Measurements from ENCODE around the gene FAM9C. TPM values are rescaled to one million over a fixed set of nuclear protein-coding genes. Genes with fewer than 3 reads are reported as not detected.

FAM9C gene
- under 1 TPM in 2 of 5 experiments, not detected in 3; 0.16 to 0.19 TPM for total RNA-seq
- not detected for polyA plus RNA-seq
- not detected for total RNA-seq

DNA sequence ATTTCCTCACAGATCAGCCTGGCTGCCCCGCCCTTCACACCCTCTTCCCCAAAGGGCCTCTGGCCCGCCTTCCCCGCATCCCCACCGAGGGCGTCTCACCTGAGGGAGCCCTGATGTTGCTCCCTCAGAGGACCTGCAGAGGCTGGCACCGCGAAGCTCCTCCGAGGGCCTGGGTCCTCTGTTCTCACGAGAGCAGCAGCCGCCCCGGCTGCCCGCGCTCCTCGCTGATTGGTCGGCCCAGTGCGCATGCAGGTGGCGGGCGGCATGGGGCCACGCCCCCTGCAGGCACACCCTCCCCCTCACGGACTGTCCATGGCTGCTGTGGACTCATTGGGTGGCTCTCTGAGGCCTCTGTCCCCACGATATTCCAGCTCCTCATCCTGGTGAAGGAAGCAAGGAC lies at the start of gene FAM9C:
TSS of gene FAM9C (minus strand) at position 180 of the 400 bp plus-strand sequence. CDS start 831 bp downstream, outside the sequence.
- Histone ChIP-seq H3K9me3 (ENCODE audit: control insufficient read depth in 2 of 3, low read length in 3 of 3) (no peaks in the 10 kb centered on the region), H3K27me3 (ENCODE audit: control insufficient read depth in 2 of 2, insufficient read depth in 2 of 2, low read length in 2 of 2) (no peaks in the 10 kb centered on the region), H3K27ac (ENCODE audit: low read depth, low read length) (no peak within 1 kb of the TSS), H3K36me3 (ENCODE audit: control insufficient read depth in 2 of 3, insufficient read depth in 3 of 3, low read length in 3 of 3) (no peaks in the 10 kb centered on the region), H3K4me1 (ENCODE audit: control insufficient read depth in 2 of 2, insufficient read depth in 2 of 2, low read length in 2 of 2) (peaks cover 5 to 44% of the 10 kb centered on the region in 2 donors), H3K4me3 (ENCODE audit: low read length) (no peak within 1 kb of the TSS)
- POLR2A ChIA-PET: interaction anchor here (1.0 to 16.0 kb wide), 6 partner anchors 18 to 81 kb away, joined by 3 to 215 read pairs (median 8); partner anchors contain the start of gene TMSB4X
- intact Hi-C loops (cut with micrococcal nuclease): no loop called here
- Mint-ChIP-seq H3K27me3 (no peaks in the 10 kb centered on the region), H3K9me3 (peaks cover 0 to 2% (median 0%) of the 10 kb centered on the region in 11 donors), H3K27ac (no peak within 1 kb of the TSS), H3K36me3 (peaks cover 0 to 4% (median 3%) of the 10 kb centered on the region in 5 donors), H3K4me3 (no peak within 1 kb of the TSS), H3K4me1 (peaks cover 6 to 61% (median 58%) of the 10 kb centered on the region in 7 donors)
- DNase-seq (no peak), ATAC-seq (no peak)
- CTCF ChIA-PET: no interaction called here

DNA sequence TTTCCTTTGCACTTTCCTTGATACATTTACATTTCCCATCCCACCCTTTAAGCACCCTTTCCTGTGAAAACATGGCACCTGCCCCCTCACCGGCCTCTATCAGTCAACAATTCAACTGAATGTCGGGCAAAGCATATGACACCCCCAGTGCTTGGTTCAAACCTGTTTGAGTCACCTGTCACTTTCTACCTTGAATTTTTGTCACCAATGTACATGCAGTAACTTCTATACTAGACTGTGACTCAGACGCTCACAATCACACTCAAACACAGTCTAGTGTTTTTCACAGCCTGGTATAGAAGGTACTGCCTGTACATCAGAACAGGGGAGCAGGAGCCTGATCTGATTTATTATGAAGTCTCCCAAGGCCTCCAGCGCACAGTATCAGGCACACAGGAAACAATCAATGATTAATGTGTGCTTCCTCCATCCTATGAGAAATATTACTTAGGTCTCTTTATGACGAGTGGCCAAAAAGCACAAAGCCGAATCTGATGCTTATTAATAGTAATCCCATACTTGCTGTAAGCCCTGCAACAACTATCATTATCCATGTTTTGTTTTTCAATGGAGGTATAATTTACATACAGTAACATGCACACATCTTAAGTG lies 49.2 kb upstream of the FAM9C start:
- peak in 1 of 9 donors; percentile 51 for DNase-seq

DNA sequence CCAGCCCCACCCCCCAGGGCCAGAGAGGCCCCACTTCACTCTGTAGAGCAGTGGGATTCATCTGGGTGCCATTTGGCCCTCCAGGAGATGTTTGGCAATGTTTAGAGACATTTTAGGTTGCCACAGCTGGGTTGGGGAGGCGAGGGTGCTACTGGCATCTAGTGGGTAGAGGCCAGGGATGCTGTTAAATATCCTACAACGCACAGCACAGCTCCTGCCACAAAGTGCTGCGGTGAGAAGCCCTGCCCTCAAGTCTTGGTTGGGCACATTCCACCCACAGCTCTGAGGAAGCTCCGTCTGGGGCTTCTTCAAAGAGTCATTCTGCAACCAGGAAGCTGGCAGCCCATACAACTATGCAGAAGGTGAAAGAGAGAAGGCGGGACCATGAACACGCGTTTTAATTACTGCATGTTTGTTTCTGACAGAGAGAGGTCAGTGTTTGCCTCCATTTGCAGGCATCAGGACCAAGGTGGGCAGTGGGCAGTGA lies 48.1 kb upstream of the FAM9C start:
- POLR2A ChIA-PET: interaction anchor here (1.0 to 24.1 kb wide), 16 partner anchors 9 to 399 kb away, joined by 3 to 1322 read pairs (median 14); partner anchors contain the start of gene TMSB4X

More for the DNA sequence above, 49.2 kb upstream of the FAM9C start:
- H3K36me3 Mint-ChIP-seq: peaks cover 0 to 6% (median 0%) of the 10 kb centered on the region in 5 donors
- H3K4me1 ChIP-seq (ENCODE audit: control insufficient read depth in 2 of 2, insufficient read depth in 2 of 2, low read length in 2 of 2): peaks cover 52 to 76% of the 10 kb centered on the region in 2 donors
- H3K4me3 ChIP-seq (ENCODE audit: low read length): peak overlapping the region; percentile 41
- no peaks in the 10 kb centered on the region for H3K27me3 Mint-ChIP-seq
- H3K36me3 ChIP-seq (ENCODE audit: control insufficient read depth in 2 of 3, insufficient read depth in 3 of 3, low read length in 3 of 3): no peaks in the 10 kb centered on the region
- no peaks in the 10 kb centered on the region for H3K27me3 ChIP-seq (ENCODE audit: control insufficient read depth in 2 of 2, insufficient read depth in 2 of 2, low read length in 2 of 2)
- H3K27ac ChIP-seq (ENCODE audit: low read depth, low read length): peak overlapping the region; percentile 88
- peak overlapping the region; percentile 71 to 84 (median 76) for H3K4me3 Mint-ChIP-seq
- CTCF ChIA-PET: interaction anchor here (0.6 to 4.8 kb wide), 7 partner anchors 11 to 394 kb away, joined by 3 to 101 read pairs (median 9); no protein-coding TSS in a partner anchor
- H3K9me3 Mint-ChIP-seq: peaks cover 0 to 2% (median 0%) of the 10 kb centered on the region in 11 donors
- POLR2A ChIA-PET: interaction anchor here (0.5 to 24.1 kb wide), 8 partner anchors 36 to 406 kb away, joined by 3 to 1322 read pairs (median 167); partner anchors contain the start of gene TMSB4X
- H3K27ac Mint-ChIP-seq: peak overlapping the region; percentile 88 to 99 (median 95)
- intact Hi-C loops (cut with micrococcal nuclease): loop anchor here (2.0 to 10.0 kb wide), 10 partner anchors 31 to 941 kb away; partner anchors contain the start of gene TCEANC (in 2 of the 2)
- H3K4me1 Mint-ChIP-seq: peaks cover 14 to 94% (median 84%) of the 10 kb centered on the region in 7 donors
- no peak for ATAC-seq
- no peaks in the 10 kb centered on the region for H3K9me3 ChIP-seq (ENCODE audit: control insufficient read depth in 2 of 3, low read length in 3 of 3)

GRCh38 chrX:13091111-13091765 lies 46.8 kb upstream of the FAM9C start:
- CTCF ChIA-PET: interaction anchor here (0.8 to 4.8 kb wide), 18 partner anchors 10 to 399 kb away, joined by 3 to 101 read pairs (median 4); no protein-coding TSS in a partner anchor
- ATAC-seq (peak; percentile 18), DNase-seq (peak in 7 of 9 donors; percentile 40 to 68 (median 56))
- peaks cover 70 to 84% of the 10 kb centered on the region in 2 donors for H3K4me1 ChIP-seq (ENCODE audit: control insufficient read depth in 2 of 2, insufficient read depth in 2 of 2, low read length in 2 of 2)
- peak overlapping the region; percentile 70 to 84 (median 76) for H3K4me3 Mint-ChIP-seq
- POLR2A ChIA-PET: interaction anchor here (0.5 to 24.1 kb wide), 23 partner anchors 10 to 397 kb away, joined by 3 to 1322 read pairs (median 4); partner anchors contain the start of gene TMSB4X
- H3K4me3 ChIP-seq (ENCODE audit: low read length): peak overlapping the region; percentile 19
- peak overlapping the region; percentile 88 for H3K27ac ChIP-seq (ENCODE audit: low read depth, low read length)
- H3K27me3 ChIP-seq (ENCODE audit: control insufficient read depth in 2 of 2, insufficient read depth in 2 of 2, low read length in 2 of 2): no peaks in the 10 kb centered on the region
- H3K9me3 ChIP-seq (ENCODE audit: control insufficient read depth in 2 of 3, low read length in 3 of 3): no peaks in the 10 kb centered on the region
- intact Hi-C loops (cut with micrococcal nuclease): loop anchor here (1.0 to 10.0 kb wide), 11 partner anchors 10 to 944 kb away; partner anchors contain the start of gene TCEANC (in 2 of the 2)
- H3K27me3 Mint-ChIP-seq: no peaks in the 10 kb centered on the region
- peaks cover 0 to 5% (median 0%) of the 10 kb centered on the region in 5 donors for H3K36me3 Mint-ChIP-seq
- peaks cover 22 to 99% (median 89%) of the 10 kb centered on the region in 7 donors for H3K4me1 Mint-ChIP-seq
- H3K36me3 ChIP-seq (ENCODE audit: control insufficient read depth in 2 of 3, insufficient read depth in 3 of 3, low read length in 3 of 3): no peaks in the 10 kb centered on the region
- peak overlapping the region; percentile 88 to 99 (median 95) for H3K27ac Mint-ChIP-seq
- peaks cover 0 to 2% (median 0%) of the 10 kb centered on the region in 11 donors for H3K9me3 Mint-ChIP-seq

More for the DNA sequence above, 48.1 kb upstream of the FAM9C start:
- intact Hi-C loops (cut with micrococcal nuclease): loop anchor here (1.0 to 10.0 kb wide), 17 partner anchors 32 to 942 kb away; partner anchors contain the start of gene TCEANC (in 2 of the 2)
- Mint-ChIP-seq H3K36me3 (peaks cover 0 to 6% (median 0%) of the 10 kb centered on the region in 5 donors), H3K4me1 (peaks cover 16 to 96% (median 85%) of the 10 kb centered on the region in 7 donors), H3K9me3 (peaks cover 0 to 2% (median 0%) of the 10 kb centered on the region in 11 donors), H3K27me3 (no peaks in the 10 kb centered on the region), H3K4me3 (peak overlapping the region; percentile 71 to 84 (median 76)), H3K27ac (peak overlapping the region; percentile 88 to 99 (median 95))
- Histone ChIP-seq H3K4me1 (ENCODE audit: control insufficient read depth in 2 of 2, insufficient read depth in 2 of 2, low read length in 2 of 2) (peaks cover 64 to 87% of the 10 kb centered on the region in 2 donors), H3K27ac (ENCODE audit: low read depth, low read length) (peak overlapping the region; percentile 88), H3K9me3 (ENCODE audit: control insufficient read depth in 2 of 3, low read length in 3 of 3) (no peaks in the 10 kb centered on the region), H3K4me3 (ENCODE audit: low read length) (peak overlapping the region; percentile 42), H3K27me3 (ENCODE audit: control insufficient read depth in 2 of 2, insufficient read depth in 2 of 2, low read length in 2 of 2) (no peaks in the 10 kb centered on the region), H3K36me3 (ENCODE audit: control insufficient read depth in 2 of 3, insufficient read depth in 3 of 3, low read length in 3 of 3) (no peaks in the 10 kb centered on the region)
- DNase-seq (peak; percentile 34 to 89 (median 82)), ATAC-seq (peak; percentile 84)
- CTCF ChIA-PET: interaction anchor here (0.6 to 4.8 kb wide), 27 partner anchors 9 to 414 kb away, joined by 3 to 101 read pairs (median 4); partner anchors contain the start of gene TMSB4X

GRCh38 chrX:13090339-13091110 lies 46.1 kb upstream of the FAM9C start:
- Histone ChIP-seq H3K27me3 (ENCODE audit: control insufficient read depth in 2 of 2, insufficient read depth in 2 of 2, low read length in 2 of 2) (no peaks in the 10 kb centered on the region), H3K4me3 (ENCODE audit: low read length) (peak overlapping the region; percentile 19), H3K36me3 (ENCODE audit: control insufficient read depth in 2 of 3, insufficient read depth in 3 of 3, low read length in 3 of 3) (no peaks in the 10 kb centered on the region), H3K27ac (ENCODE audit: low read depth, low read length) (peak overlapping the region; percentile 88), H3K9me3 (ENCODE audit: control insufficient read depth in 2 of 3, low read length in 3 of 3) (no peaks in the 10 kb centered on the region), H3K4me1 (ENCODE audit: control insufficient read depth in 2 of 2, insufficient read depth in 2 of 2, low read length in 2 of 2) (peaks cover 77 to 79% of the 10 kb centered on the region in 2 donors)
- H3K27ac Mint-ChIP-seq: peak overlapping the region; percentile 88 to 99 (median 95)
- intact Hi-C loops (cut with micrococcal nuclease): loop anchor here (1.0 to 10.0 kb wide), 11 partner anchors 9 to 944 kb away; partner anchors contain the start of gene TCEANC (in 2 of the 2)
- H3K36me3 Mint-ChIP-seq: peaks cover 0 to 7% (median 0%) of the 10 kb centered on the region in 5 donors
- peak in 5 of 9 donors; percentile 13 to 40 (median 31) for DNase-seq
- CTCF ChIA-PET: interaction anchor here (0.7 to 4.8 kb wide), 15 partner anchors 9 to 398 kb away, joined by 3 to 101 read pairs (median 5); no protein-coding TSS in a partner anchor
- ATAC-seq: no peak
- peaks cover 22 to 99% (median 92%) of the 10 kb centered on the region in 7 donors for H3K4me1 Mint-ChIP-seq
- no peaks in the 10 kb centered on the region for H3K27me3 Mint-ChIP-seq
- POLR2A ChIA-PET: interaction anchor here (0.5 to 24.1 kb wide), 22 partner anchors 10 to 397 kb away, joined by 3 to 1322 read pairs (median 6); partner anchors contain the start of gene TMSB4X
- H3K4me3 Mint-ChIP-seq: peak overlapping the region; percentile 70 to 84 (median 76)
- peaks cover 0 to 2% (median 0%) of the 10 kb centered on the region in 11 donors for H3K9me3 Mint-ChIP-seq
